PC-3 (cell line): ENCODE measurements around the gene CD2AP. TPM values are rescaled to one million over a fixed set of nuclear protein-coding genes. Genes with fewer than 3 reads are reported as not detected.

Experiments used
- ATAC-seq: fragments of 200-7000 bp; cut with Tn5 transposase; 2 replicates; pipeline ENCODE4 v1.9.1; 2020; ENCODE audit warnings: mild to moderate bottlenecking, moderate library complexity
- BruUV-seq: library from RNA; stranded (reverse); fragments of 400-500 nt; replicated peaks from 2 replicates; lab custom pipeline; 2021; lab: Mats Ljungman, UMichigan
- CTCF ChIA-PET: fragments of 300-600 bp; sonication (Branson Sonifier 250); formaldehyde crosslinking; loops from one replicate; lab custom pipeline; 2022; ENCODE audit warnings: antibody characterized with exemption; lab: Charles Lee
- POLR2A ChIA-PET: fragments of 300-600 bp; sonication (Branson Sonifier 250); formaldehyde crosslinking; loops from one replicate; lab custom pipeline; 2022; ENCODE audit warnings: antibody characterized with exemption; ENCODE audit not compliant: unreplicated experiment; lab: Charles Lee
- DNase-seq: peaks from one replicate; pipeline ENCODE4 v3.0.0-alpha.2; 2015
- H2AFZ ChIP-seq: fragments of 300-600 bp; sonication (generic); 2 replicates; pipeline ENCODE4 v1.6.0; 2016; ENCODE audit warnings: antibody characterized with exemption, low read length
- H3F3A ChIP-seq: fragments of 300-600 bp; sonication (generic); one replicate; pipeline ENCODE4 v1.6.0; 2017; ENCODE audit warnings: antibody characterized with exemption, low read length, control low read depth, mild to moderate bottlenecking; ENCODE audit not compliant: unreplicated experiment
- H3K27ac ChIP-seq: fragments of 300-600 bp; sonication (generic); 2 replicates; pipeline ENCODE4 v1.5.1; 2016; ENCODE audit warnings: mild to moderate bottlenecking, low read length
- H3K27me3 ChIP-seq: fragments of 300-600 bp; sonication (generic); 2 replicates; pipeline ENCODE4 v1.6.1; 2016; ENCODE audit warnings: low read length, mixed read lengths
- H3K36me3 ChIP-seq: fragments of 300-600 bp; sonication (generic); 2 replicates; pipeline ENCODE4 v1.6.1; 2016; ENCODE audit warnings: low read depth, mixed run types, low read length, mixed read lengths
- H3K4me1 ChIP-seq: fragments of 300-600 bp; sonication (generic); 2 replicates; pipeline ENCODE4 v1.5.1; 2016; ENCODE audit warnings: low read length; ENCODE audit not compliant: insufficient read depth
- H3K4me2 ChIP-seq: fragments of 300-600 bp; sonication (generic); 2 replicates; pipeline ENCODE4 v1.6.0; 2016; ENCODE audit warnings: low read length
- H3K4me3 ChIP-seq: fragments of 300-600 bp; sonication (generic); 2 replicates; pipeline ENCODE4 v1.5.1; 2016; ENCODE audit warnings: mild to moderate bottlenecking, low read length, mixed read lengths
- H3K79me2 ChIP-seq: fragments of 300-600 bp; sonication (generic); 2 replicates; pipeline ENCODE4 v1.6.1; 2017; ENCODE audit warnings: low read length, mixed read lengths
- H3K9ac ChIP-seq: fragments of 300-600 bp; sonication (generic); 2 replicates; pipeline ENCODE4 v1.6.0; 2016; ENCODE audit warnings: mild to moderate bottlenecking, low read length
- H3K9me2 ChIP-seq: fragments of 300-600 bp; sonication (generic); replicated peaks from 2 replicates; pipeline ENCODE4 v1.6.1; 2016; ENCODE audit warnings: mixed run types, low read length, mixed read lengths
- H3K9me3 ChIP-seq: fragments of 300-600 bp; sonication (generic); 2 replicates; pipeline ENCODE4 v1.6.1; 2016; ENCODE audit warnings: low read length, mixed read lengths
- H4K20me1 ChIP-seq: fragments of 300-600 bp; sonication (generic); 2 replicates; pipeline ENCODE4 v1.6.1; 2016; ENCODE audit warnings: low read length, mixed read lengths
- CTCF ChIP-seq: fragments of 300-600 bp; sonication (generic); conservative IDR thresholded peaks from 2 replicates; pipeline ENCODE4 v1.5.1; 2017; ENCODE audit warnings: antibody characterized with exemption, low read depth, mild to moderate bottlenecking, low read length
- EZH2 ChIP-seq: fragments of 300-600 bp; sonication (generic); IDR thresholded peaks from one replicate; pipeline ENCODE4 v1.6.1; 2017; ENCODE audit warnings: antibody characterized with exemption, mild to moderate bottlenecking, low read length; ENCODE audit not compliant: unreplicated experiment
- EZH2phosphoT487 ChIP-seq: fragments of 300-600 bp; sonication (generic); IDR thresholded peaks from 2 replicates; pipeline ENCODE4 v1.6.1; 2018; ENCODE audit warnings: mild to moderate bottlenecking, antibody characterized with exemption, low read length, borderline replicate concordance
- intact Hi-C: fragments of 100-400 bp; cut with micrococcal nuclease; formaldehyde crosslinking; loops from 2 replicates; pipeline ENCODE4 v1.9.0; 2023
- total RNA-seq: library from RNA; depleted of rRNA; stranded (reverse); fragments of >200 nt; gene quantifications from 2 replicates; pipeline ENCODE4 v1.2.3, GENCODE V29; 2014

Gene CD2AP
- total RNA-seq, 1 experiment from 2014 or later = 16.2 TPM

DNA sequence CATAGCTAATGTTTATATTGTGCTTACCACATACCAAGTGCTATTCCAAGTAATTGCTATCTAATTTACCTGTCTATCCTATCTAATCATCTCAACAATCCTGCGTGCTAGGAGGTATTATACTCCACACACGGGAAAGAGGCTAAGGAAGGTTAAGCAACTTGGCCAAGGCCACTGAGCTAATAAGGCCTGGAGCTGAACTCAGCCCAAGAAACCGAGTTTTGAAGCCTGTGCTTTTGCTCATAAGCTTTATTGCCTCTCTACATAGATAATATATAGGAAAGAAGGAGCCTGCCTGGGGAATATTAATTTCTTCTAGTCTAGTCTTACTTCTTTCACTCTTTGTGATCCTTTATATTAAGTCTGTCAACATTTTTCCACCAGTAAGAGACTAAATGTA lies 153.0 kb downstream of the CD2AP start:
- intact Hi-C loops = no loop called here

DNA sequence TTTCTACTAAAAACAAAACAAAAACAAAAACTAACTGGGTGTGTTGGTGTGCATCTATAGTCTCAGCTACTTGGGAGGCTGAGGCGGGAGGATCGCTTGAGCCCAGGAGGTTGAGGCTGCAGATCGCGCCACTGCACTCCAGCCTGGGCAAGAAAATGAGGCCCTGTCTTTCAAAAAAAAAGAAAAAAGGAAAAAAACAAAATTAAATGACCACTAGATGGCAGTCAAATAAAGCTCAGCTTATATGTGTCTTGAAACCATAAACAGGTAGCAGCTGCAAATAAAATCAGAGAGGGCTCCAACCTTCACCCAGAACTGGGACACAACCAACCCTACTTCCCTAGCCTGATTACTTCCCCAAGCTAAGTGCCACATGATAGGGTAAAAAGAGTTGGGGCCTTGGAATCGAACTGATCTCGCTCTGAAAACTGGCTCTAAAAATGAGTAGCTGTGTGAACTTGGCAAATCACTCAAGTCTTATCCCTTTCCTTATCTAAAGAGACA lies 153.7 kb downstream of the CD2AP start:
- intact Hi-C loops = loop anchor here (1.0 kb wide), 4 partner anchors 59 to 217 kb away; no protein-coding TSS in a partner anchor
- H3K4me2 ChIP-seq = no peak overlapping the region
- H3K4me3 ChIP-seq = no peak overlapping the region
- H3K9ac ChIP-seq = no peak overlapping the region
- POLR2A ChIA-PET = interaction anchor here (0.6 kb wide), 1 partner anchor 81 kb away, joined by 3 read pairs; no protein-coding TSS in a partner anchor
- H2AFZ ChIP-seq = peak overlapping the region; percentile 18; the same call in 1 of the 2 replicates
- no peaks in the 10 kb centered on the region for H3K79me2 ChIP-seq
- CTCF ChIA-PET = interaction anchor here (0.6 to 1.6 kb wide), 9 partner anchors 25 to 215 kb away, joined by 3 to 11 read pairs (median 5); no protein-coding TSS in a partner anchor
- H4K20me1 ChIP-seq = no peaks in the 10 kb centered on the region
- DNase-seq (peak; percentile 92), ATAC-seq (peak; percentile 61)
- TF ChIP-seq EZH2 (no peak), EZH2phosphoT487 (no peak), CTCF (peak; percentile 74)
- H3K27ac ChIP-seq = no peak overlapping the region
- H3K36me3 ChIP-seq = no peaks in the 10 kb centered on the region
- H3K9me2 ChIP-seq = no peaks in the 10 kb centered on the region
- H3K9me3 ChIP-seq = no peaks in the 10 kb centered on the region
- H3F3A ChIP-seq = no peaks in the 10 kb centered on the region
- no TSS peak for BruUV-seq
- H3K4me1 ChIP-seq = peaks cover 4% of the 10 kb centered on the region
- H3K27me3 ChIP-seq = no peaks in the 10 kb centered on the region

More for the DNA sequence above, 153.0 kb downstream of the CD2AP start:
- Histone ChIP-seq H3K9me2 (no peaks in the 10 kb centered on the region), H3K9ac (no peak overlapping the region), H3K36me3 (no peaks in the 10 kb centered on the region), H3K9me3 (no peaks in the 10 kb centered on the region), H3K4me1 (peaks cover 4% of the 10 kb centered on the region), H3F3A (no peaks in the 10 kb centered on the region), H3K27me3 (no peaks in the 10 kb centered on the region), H3K27ac (no peak overlapping the region), H4K20me1 (no peaks in the 10 kb centered on the region), H3K4me3 (no peak overlapping the region), H2AFZ (no peak overlapping the region), H3K79me2 (no peaks in the 10 kb centered on the region), H3K4me2 (no peak overlapping the region)
- no peak for DNase-seq
- CTCF ChIA-PET = interaction anchor here (0.6 to 1.5 kb wide), 3 partner anchors 101 to 214 kb away, joined by 3 to 10 read pairs (median 5); no protein-coding TSS in a partner anchor
- TF ChIP-seq EZH2 = no peak
- TF ChIP-seq EZH2phosphoT487 = no peak
- BruUV-seq = no TSS peak
- ATAC-seq = no peak
- POLR2A ChIA-PET = interaction anchor here (0.8 kb wide), 1 partner anchor 16 kb away, joined by 5 read pairs; no protein-coding TSS in a partner anchor

- Histone ChIP-seq H3K27ac (no peak overlapping the region), H3K4me1 (peaks cover 4% of the 10 kb centered on the region), H3K36me3 (no peaks in the 10 kb centered on the region), H3K79me2 (no peaks in the 10 kb centered on the region), H3K9me3 (no peaks in the 10 kb centered on the region), H2AFZ (peak overlapping the region; percentile 18; the same call in 1 of the 2 replicates), H3K4me2 (no peak overlapping the region), H3K27me3 (no peaks in the 10 kb centered on the region), H3K9me2 (no peaks in the 10 kb centered on the region), H4K20me1 (no peaks in the 10 kb centered on the region), H3F3A (no peaks in the 10 kb centered on the region), H3K9ac (no peak overlapping the region), H3K4me3 (no peak overlapping the region)
- no peak for DNase-seq
- no peak for ATAC-seq
- no peak for TF ChIP-seq EZH2phosphoT487
- no peak for TF ChIP-seq EZH2
- TF ChIP-seq CTCF = no peak
- CTCF ChIA-PET = interaction anchor here (0.5 to 1.6 kb wide), 9 partner anchors 24 to 750 kb away, joined by 3 to 11 read pairs (median 5); no protein-coding TSS in a partner anchor
- POLR2A ChIA-PET = interaction anchor here (0.6 kb wide), 2 partner anchors 44 to 81 kb away, joined by 3 to 5 read pairs; no protein-coding TSS in a partner anchor
- no TSS peak for BruUV-seq
- intact Hi-C loops = loop anchor here (1.0 kb wide), 4 partner anchors 59 to 217 kb away; no protein-coding TSS in a partner anchor
Measured at GRCh38 chr6:47631797-47632196, 154.2 kb downstream of the CD2AP start.
